ENCODE data around the gene HEATR5B.

- TF ChIP-seq SP1 (IDR thresholded peaks at IDR 0.05) (no peak), TARDBP (IDR thresholded peaks at IDR 0.05) (no peak), ARNT (IDR thresholded peaks at IDR 0.05) (no peak)
Observed at GRCh38 chr2:37091873-37092272, 7.7 kb upstream of the HEATR5B start.
